ENCODE data around the gene FAM118B.

GRCh38 chr11:126268708-126269579, 57.4 kb downstream of the FAM118B start, which contains the start of the genes FOXRED1 and SRPRA:
- TF ChIP-seq CTCF (IDR thresholded peaks at IDR 0.05; ENCODE audit: low read depth, low read length, missing input control) (no peak), REST (IDR thresholded peaks at IDR 0.05) (peak; percentile 75), SP1 (IDR thresholded peaks at IDR 0.05) (peak; percentile 98), FOXA1 (IDR thresholded peaks at IDR 0.05) (no peak), JUND (IDR thresholded peaks at IDR 0.05) (peak in 1 of 2 donors; percentile 37), MAX (IDR thresholded peaks at IDR 0.05) (peak; percentile 67), ATF3 (IDR thresholded peaks at IDR 0.05) (peak; percentile 13), RXRA (IDR thresholded peaks at IDR 0.05) (peak; percentile 61 to 80), YY1 (IDR thresholded peaks at IDR 0.05) (peak; percentile 93), NR2F2 (IDR thresholded peaks at IDR 0.05) (peak; percentile 83), HNF4G (IDR thresholded peaks at IDR 0.05) (no peak), HNF4A (conservative IDR thresholded peaks at IDR 0.05) (no peak), ZBTB33 (IDR thresholded peaks at IDR 0.05) (no peak)
